K562 (cell line): Measurements from ENCODE around the gene ZNF474. TPM values are rescaled to one million over a fixed set of nuclear protein-coding genes. Genes with fewer than 3 reads are reported as not detected.

Experiments used
- ATAC-seq: fragments of 200-7000 bp; cut with Tn5 transposase; 3 replicates; pipeline ENCODE4 v1.9.1; 2020; ENCODE audit warnings: moderate library complexity
- BruUV-seq: library from RNA; stranded (reverse); fragments of 400-500 nt; replicated peaks from 2 replicates; lab custom pipeline; 2021; lab: Mats Ljungman, UMichigan
- CTCF ChIA-PET: fragments of 300-600 bp; formaldehyde crosslinking; extraction: SDS; loops from one replicate; lab custom pipeline; 2021; ENCODE audit warnings: low intra/inter-chr PET ratio; lab: Yijun Ruan, JAX
- POLR2A ChIA-PET: fragments of 300-600, 350-650 bp; sonication (Branson Sonifier 250); formaldehyde crosslinking; extraction: SDS; loops from one replicate; lab custom pipeline; 2021; ENCODE audit warnings: antibody characterized with exemption, inconsistent platforms; lab: Yijun Ruan, JAX
- DNase-seq, 4 experiments: peaks; one replicate each; pipeline versions ENCODE4 v3.0.0 to v3.0.0-alpha.2; 2011 to 2018; ENCODE audit warnings: low spot score in 3 of 4, mixed read lengths in 3 of 4; ENCODE audit errors: extremely low read depth in 1 of 4
- FAIRE-seq: peaks from 2 replicates; lab custom pipeline; 2011; peaks lifted over from hg19 to GRCh38; lab: Jason Lieb, UNC
- H2AFZ ChIP-seq: 2 replicates; pipeline ENCODE4 v1.6.0; 2011; ENCODE audit warnings: low read depth, low read length, control low read depth, inconsistent platforms
- H3K27ac ChIP-seq: fragments of 200-600 bp; 3 replicates; pipeline ENCODE4 v1.8.0; 2011; ENCODE audit warnings: low read depth, mild to moderate bottlenecking, control low read depth, inconsistent platforms, low read length, moderate library complexity, mixed read lengths; ENCODE audit errors: extremely low read depth
- H3K27me3 ChIP-seq, 2 experiments: fragments of 300-600 bp in 1 of 2; 2 replicates in 1 of 2; 3 replicates in 1 of 2; pipeline versions ENCODE4 v1.6.0 to v1.8.0; 2011; ENCODE audit warnings: inconsistent platforms in 2 of 2, low read length in 2 of 2, mild to moderate bottlenecking in 1 of 2, mixed read lengths in 1 of 2, moderate library complexity in 1 of 2; ENCODE audit not compliant: control insufficient read depth in 2 of 2, insufficient read depth in 2 of 2
- H3K36me3 ChIP-seq: fragments of 300-600 bp; 3 replicates; pipeline ENCODE4 v1.8.0; 2011; ENCODE audit warnings: mild to moderate bottlenecking, low read length, inconsistent platforms; ENCODE audit not compliant: control insufficient read depth, insufficient read depth
- H3K4me1 ChIP-seq, 2 experiments: fragments of 200-600 bp in 1 of 2; replicated peaks in 1 of 2; 2 replicates in 1 of 2; 3 replicates in 1 of 2; pipeline versions ENCODE4 v1.5.1 to v1.8.0; 2011; ENCODE audit warnings: inconsistent platforms in 2 of 2, low read length in 2 of 2, mild to moderate bottlenecking in 1 of 2, mixed read lengths in 1 of 2, moderate library complexity in 1 of 2; ENCODE audit not compliant: control insufficient read depth in 2 of 2, insufficient read depth in 2 of 2
- H3K4me2 ChIP-seq: 2 replicates; pipeline ENCODE4 v1.6.1; 2011; ENCODE audit warnings: low read length, control low read depth, inconsistent platforms, mixed read lengths; ENCODE audit not compliant: insufficient read depth
- H3K4me3 ChIP-seq: fragments of 200-600 bp; sonication (generic), shearing (Covaris generic); 2 replicates; pipeline ENCODE4 v1.5.1; 2016; ENCODE audit warnings: control low read depth, inconsistent platforms
- H3K79me2 ChIP-seq: fragments of 200-600 bp; 3 replicates; pipeline ENCODE4 v1.8.0; 2011; ENCODE audit warnings: low read length, inconsistent platforms; ENCODE audit not compliant: control insufficient read depth, insufficient read depth
- H3K9ac ChIP-seq, 2 experiments: 2 replicates each; pipeline versions ENCODE4 v1.6.0 to v1.6.1; 2011; ENCODE audit warnings: low read depth in 2 of 2, low read length in 2 of 2, control low read depth in 1 of 2, inconsistent platforms in 1 of 2, mild to moderate bottlenecking in 1 of 2, mixed read lengths in 1 of 2; ENCODE audit not compliant: insufficient read depth in 1 of 2
- H3K9me1 ChIP-seq: one replicate; pipeline ENCODE4 v1.6.0; 2011; ENCODE audit warnings: inconsistent platforms, mild to moderate bottlenecking, low read length, moderate library complexity; ENCODE audit not compliant: control insufficient read depth, insufficient read depth
- H3K9me3 ChIP-seq: replicated peaks from 2 replicates; pipeline ENCODE4 v1.5.1; 2011; ENCODE audit warnings: low read depth, low read length, inconsistent platforms; ENCODE audit not compliant: control insufficient read depth, insufficient read depth
- H4K20me1 ChIP-seq: replicated peaks from 2 replicates; pipeline ENCODE4 v1.6.1; 2011; ENCODE audit warnings: low read length, inconsistent platforms, mixed read lengths; ENCODE audit not compliant: control insufficient read depth, insufficient read depth
- ARNT ChIP-seq, 2 experiments: fragments of 450-650 bp; IDR thresholded peaks; 2 replicates each; pipeline ENCODE4 v1.6.1; 2016; ENCODE audit warnings: mild to moderate bottlenecking in 1 of 2
- ETS1 ChIP-seq: conservative IDR thresholded peaks from 2 replicates; pipeline ENCODE4 v1.6.1; 2011; ENCODE audit warnings: low read depth, mild to moderate bottlenecking, low read length; ENCODE audit not compliant: control insufficient read depth
- HNRNPLL ChIP-seq: fragments of 200-400 bp; formaldehyde crosslinking; IDR thresholded peaks from 2 replicates; pipeline ENCODE4 v1.6.1; 2017; ENCODE audit warnings: low read length, low read depth, mild to moderate bottlenecking; ENCODE audit not compliant: poor library complexity, severe bottlenecking
- MEF2A ChIP-seq: IDR thresholded peaks from 2 replicates; pipeline ENCODE4 v1.6.1; 2011; ENCODE audit warnings: low read depth, mild to moderate bottlenecking, low read length, moderate library complexity; ENCODE audit not compliant: control insufficient read depth
- YY1 ChIP-seq, 3 experiments: IDR thresholded peaks; 2 replicates each; pipeline ENCODE4 v1.6.1; 2011; ENCODE audit warnings: low read length in 2 of 3, mild to moderate bottlenecking in 2 of 3, moderate library complexity in 2 of 3, borderline replicate concordance in 1 of 3, control low read depth in 1 of 3, low read depth in 1 of 3; ENCODE audit not compliant: insufficient read depth in 3 of 3, insufficient replicate concordance in 2 of 3, control insufficient read depth in 1 of 3, insufficient read length in 1 of 3; ENCODE audit errors: extremely low read depth in 1 of 3
- ZBTB40 ChIP-seq, 2 experiments: fragments of 450-650 bp in 1 of 2; sonication (generic) in 1 of 2; formaldehyde crosslinking in 1 of 2; IDR thresholded peaks; 2 replicates each; pipeline versions ENCODE4 v1.7.1 to v1.9.0; 2016 to 2022; ENCODE audit warnings: inconsistent platforms in 1 of 2, mild to moderate bottlenecking in 1 of 2, missing genetic modification reagents in 1 of 2
- ZBTB8A ChIP-seq: fragments of 450-650 bp; IDR thresholded peaks from 2 replicates; pipeline ENCODE4 v1.6.1; 2018; ENCODE audit warnings: mild to moderate bottlenecking, moderate library complexity; ENCODE audit not compliant: partially characterized antibody
- ZNF217 ChIP-seq: sonication (generic); formaldehyde crosslinking; IDR thresholded peaks from 2 replicates; pipeline ENCODE4 v1.8.0; 2022; ENCODE audit warnings: mild to moderate bottlenecking, missing genetic modification reagents
- ZNF436 ChIP-seq: fragments of 250-450, 450-650 bp; sonication (Bioruptor Pico); formaldehyde crosslinking; IDR thresholded peaks from 2 replicates; pipeline ENCODE4 v1.7.0; 2020; ENCODE audit warnings: mild to moderate bottlenecking
- ZNF79 ChIP-seq: fragments of 250-450 bp; sonication (Bioruptor Pico); IDR thresholded peaks from 2 replicates; pipeline ENCODE4 v1.4.0; 2020; ENCODE audit warnings: low read depth, mild to moderate bottlenecking, moderate library complexity
- WGBS: fragments of 100-300 bp; shearing (Covaris generic); methylation state at CpG from one replicate; pipeline ENCODE4 v1.1.6; 2016; ENCODE audit warnings: low coverage, mixed read lengths; ENCODE audit not compliant: insufficient coverage; ENCODE audit errors: missing lambda C conversion rate; 5-methylcytosine and 5-hydroxymethylcytosine counted together
- in situ Hi-C: fragments of 300-500 bp; cut with MboI; formaldehyde crosslinking; loops from 4 replicates; pipeline ENCODE4 v1.15.0; 2018; ENCODE audit warnings: inconsistent platforms, mixed read lengths
- intact Hi-C: fragments of 100-400 bp; cut with micrococcal nuclease; formaldehyde crosslinking; loops from 2 replicates; pipeline ENCODE4 v1.14.2; 2022
- polyA plus RNA-seq, 8 experiments: library from polyadenylated mRNA; depleted of rRNA in 4 of 8; stranded (reverse) in 5 of 8; unstranded in 3 of 8; fragments of >200 nt; fragmentation: Nextera tagmentation in 2 of 8; fragmentation: Illumina TruSeq in 1 of 8; extraction: Ambion mirVana in 2 of 8; extraction: Trizol in 1 of 8; gene quantifications; 2 replicates each; pipeline versions ENCODE4 v1.2.1 to v1.2.3, GENCODE V29; 2011 to 2014; ENCODE audit warnings: inconsistent platforms in 1 of 8, missing spikeins in 1 of 8
- total RNA-seq, 7 experiments: library from RNA; depleted of rRNA in 6 of 7; stranded (reverse); fragments of >200 nt in 6 of 7; fragmentation: Illumina TruSeq in 2 of 7; extraction: Trizol in 2 of 7; gene quantifications; 2 replicates each; pipeline versions ENCODE4 v1.2.1 to v1.2.3, GENCODE V29; 2011 to 2021; ENCODE audit warnings: low replicate concordance in 1 of 7

The ZNF474 gene
- total and polyA plus RNA-seq, 9 of the 15 experiments (the other 6 are each of a cell fraction or from before 2014, with no cell fraction given): 0.16 to 0.62 (median 0.39) TPM

GRCh38 chr5:122140900-122141299 lies 11.6 kb downstream of the ZNF474 start:
- no TSS peak for BruUV-seq
- H3K4me3 ChIP-seq: no peak overlapping the region
- H3K27me3 ChIP-seq: no peaks in the 10 kb centered on the region
- ATAC-seq (no peak), DNase-seq (no peak), FAIRE-seq (no peak)
- H3K27ac ChIP-seq: no peak overlapping the region
- H3K4me2 ChIP-seq: no peak overlapping the region
- H3K79me2 ChIP-seq: no peaks in the 10 kb centered on the region
- H3K9me3 ChIP-seq: no peaks in the 10 kb centered on the region
- H3K36me3 ChIP-seq: no peaks in the 10 kb centered on the region
- no peak overlapping the region for H3K9ac ChIP-seq
- H2AFZ ChIP-seq: no peak overlapping the region
- H3K4me1 ChIP-seq: peaks cover 0 to 9% of the 10 kb centered on the region in 2 experiments; a peak in 2 of 5 replicates
- no peaks in the 10 kb centered on the region for H4K20me1 ChIP-seq
- WGBS: 65% methylated on average over 3 of the region's 3 CpGs
- intact Hi-C loops: no loop called here
- in situ Hi-C loops: no loop called here
- H3K9me1 ChIP-seq: no peaks in the 10 kb centered on the region
- POLR2A ChIA-PET: interaction anchor here (0.6 to 1.2 kb wide), 2 partner anchors 14 to 28 kb away, joined by 3 read pairs; no protein-coding TSS in a partner anchor
- CTCF ChIA-PET: no interaction called here
- TF ChIP-seq MEF2A: no peak
- TF ChIP-seq ZNF436 (CRISPR knock-in tag): no peak
- no peak for TF ChIP-seq ZBTB8A
- no peak for TF ChIP-seq ZNF217 (CRISPR knock-in tag)
- TF ChIP-seq HNRNPLL: no peak
- TF ChIP-seq ZNF79: no peak
- no peak for TF ChIP-seq ZBTB40 (IDR thresholded peaks at IDR 0.05)
- no peak for TF ChIP-seq ZBTB40 (CRISPR knock-in tag; IDR thresholded peaks at IDR 0.05)
- TF ChIP-seq ARNT (IDR thresholded peaks at IDR 0.05): no peak
- no peak for TF ChIP-seq ETS1
- no peak for TF ChIP-seq YY1 (IDR thresholded peaks at IDR 0.05; ENCODE audit: borderline replicate concordance in 1 of 3, control insufficient read depth in 1 of 3, extremely low read depth in 1 of 3, insufficient read depth in 3 of 3, insufficient read length in 1 of 3, insufficient replicate concordance in 2 of 3, low read depth in 1 of 3, low read length in 2 of 3)
